DMS153 (cell line): ENCODE results near the gene HINFP.
A peak's percentile ranks its signal among the peaks of the same experiment; 100 is the strongest.
"Not testable (repeated sequence)": the region's sequence is repeated elsewhere in the genome, so short reads cannot be mapped to it uniquely, and the experiment has no call there.

Source experiments
- DNase-seq: peaks from one replicate; lab custom pipeline; 2025; lab: John Stamatoyannopoulos, UW

The HINFP gene

GRCh38 chr11:119155733-119156492 is 34.5 kb downstream of the HINFP start:
- no peak for DNase-seq

GRCh38 chr11:119156496-119156895 is 35.1 kb downstream of the HINFP start:
- DNase-seq, result no peak

GRCh38 chr11:119157063-119157462 is 35.7 kb downstream of the HINFP start:
- DNase-seq, result no peak

GRCh38 chr11:119158467-119158866 is 37.1 kb downstream of the HINFP start:
- DNase-seq, result no peak

- no peak for DNase-seq
Observed at GRCh38 chr11:119160151-119160550, 38.8 kb downstream of the HINFP start.

GRCh38 chr11:119161871-119162270 is 40.5 kb downstream of the HINFP start:
- no peak for DNase-seq

GRCh38 chr11:119166368-119167076 is 45.1 kb downstream of the HINFP start:
- DNase-seq, result no peak

GRCh38 chr11:119167077-119167458 is 45.7 kb downstream of the HINFP start:
- DNase-seq, result not testable (repeated sequence)

- DNase-seq, result no peak
Observed at GRCh38 chr11:119167933-119168332, 46.6 kb downstream of the HINFP start.

GRCh38 chr11:119168471-119169281 is 47.3 kb downstream of the HINFP start, which contains the start of gene NLRX1:
NLRX1 (plus strand) TSS chr11:119168725; CDS start chr11:119171404, 2,679 bp downstream.
- DNase-seq, result peak; percentile 54

- DNase-seq, result no peak
Observed at GRCh38 chr11:119169282-119169719, 47.9 kb downstream of the HINFP start.

GRCh38 chr11:119172513-119172912 is 51.1 kb downstream of the HINFP start:
- no peak for DNase-seq

- no peak for DNase-seq
Observed at GRCh38 chr11:119173453-119173852, 52.1 kb downstream of the HINFP start.

GRCh38 chr11:119175493-119176077 is 54.2 kb downstream of the HINFP start:
- DNase-seq, result no peak

GRCh38 chr11:119178166-119178680 is 56.8 kb downstream of the HINFP start:
- DNase-seq, result no peak

GRCh38 chr11:119179342-119179741 is 58.0 kb downstream of the HINFP start:
- DNase-seq, result no peak

- DNase-seq, result peak; percentile 92
Observed at GRCh38 chr11:119179983-119180382, 58.6 kb downstream of the HINFP start.

GRCh38 chr11:119180729-119181676 is 59.6 kb downstream of the HINFP start:
- DNase-seq, result no peak

GRCh38 chr11:119181677-119182412 is 60.5 kb downstream of the HINFP start:
- no peak for DNase-seq

- DNase-seq, result not testable (repeated sequence)
Observed at GRCh38 chr11:119184399-119184798, 63.0 kb downstream of the HINFP start.
